NOMO-1 treated with DMSO at 0.1 percent for 48 hours (cell line): ENCODE results near the gene UBTF.
"Not testable (repeated sequence)": the region's sequence is repeated elsewhere in the genome, so short reads cannot be mapped to it uniquely, and the experiment has no call there.

Source experiments
- DNase-seq: peaks from one replicate; lab custom pipeline; 2025; ENCODE audit not compliant: unreplicated experiment; lab: John Stamatoyannopoulos, UW

Gene UBTF

DNA sequence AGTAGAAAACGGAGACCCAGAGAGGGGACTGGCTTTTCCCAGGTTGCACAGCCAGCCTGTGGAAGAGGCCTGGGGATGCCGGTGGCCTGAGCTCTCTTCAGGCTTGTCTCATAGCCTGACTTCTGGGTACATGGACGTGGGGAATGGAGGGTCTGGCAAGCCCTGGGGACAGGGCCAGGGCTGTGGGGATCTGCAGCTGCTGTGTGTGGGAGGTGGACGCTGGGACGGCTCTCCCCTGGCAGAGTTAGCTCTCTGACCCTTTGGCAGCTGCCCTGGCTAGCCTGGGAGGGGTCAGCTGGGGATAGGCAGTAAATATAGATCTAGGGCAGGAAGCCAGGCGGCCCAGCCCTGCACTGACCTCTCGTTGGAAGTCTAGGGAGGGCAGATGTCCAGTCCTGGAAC, 28.0 kb upstream of the UBTF start:
- DNase-seq = no peak

DNA sequence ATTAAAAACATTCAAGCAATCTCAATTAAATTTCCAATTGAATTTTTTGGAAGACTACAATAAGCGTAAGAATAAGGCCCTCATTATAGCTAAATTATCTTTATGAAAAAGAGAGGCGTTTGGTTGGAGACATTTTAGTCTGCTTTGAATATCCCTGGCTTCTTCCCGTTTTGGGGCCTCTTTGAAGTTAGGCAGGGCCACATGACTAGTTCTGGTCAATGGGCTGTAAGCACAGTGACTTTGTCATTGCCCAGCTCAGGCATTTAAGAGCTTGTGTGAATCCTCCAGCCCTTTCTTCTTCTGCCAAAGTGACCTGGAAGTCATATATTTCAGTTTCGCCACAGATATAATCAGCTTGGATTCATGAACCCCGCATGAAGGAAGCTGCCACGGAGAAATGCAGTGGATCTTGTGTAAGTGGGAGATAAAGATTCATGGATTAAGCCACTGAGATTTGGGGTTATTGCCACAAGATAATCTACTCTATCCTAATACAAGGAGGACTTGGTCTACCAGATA, 21.7 kb upstream of the UBTF start:
- DNase-seq = peak; percentile 85

DNA sequence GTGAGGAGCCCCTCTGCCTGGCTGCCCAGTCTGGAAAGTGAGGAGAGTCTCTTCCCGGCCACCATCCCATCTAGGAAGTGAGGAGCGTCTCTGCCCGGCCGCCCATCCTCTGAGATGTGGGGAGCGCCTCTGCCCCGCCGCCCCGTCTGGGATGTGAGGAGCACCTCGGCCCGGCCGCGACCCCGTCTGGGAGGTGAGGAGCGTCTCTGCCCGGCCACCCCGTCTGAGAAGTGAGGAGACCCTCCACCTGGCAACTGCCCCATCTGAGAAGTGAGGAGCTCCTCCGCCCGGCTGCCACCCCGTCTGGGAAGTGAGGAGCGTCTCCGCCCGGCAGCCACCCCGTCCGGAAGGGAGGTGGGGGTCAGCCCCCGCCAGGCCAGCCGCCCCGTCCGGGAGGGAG, 18.4 kb upstream of the UBTF start:
- not testable (repeated sequence) for DNase-seq

DNA sequence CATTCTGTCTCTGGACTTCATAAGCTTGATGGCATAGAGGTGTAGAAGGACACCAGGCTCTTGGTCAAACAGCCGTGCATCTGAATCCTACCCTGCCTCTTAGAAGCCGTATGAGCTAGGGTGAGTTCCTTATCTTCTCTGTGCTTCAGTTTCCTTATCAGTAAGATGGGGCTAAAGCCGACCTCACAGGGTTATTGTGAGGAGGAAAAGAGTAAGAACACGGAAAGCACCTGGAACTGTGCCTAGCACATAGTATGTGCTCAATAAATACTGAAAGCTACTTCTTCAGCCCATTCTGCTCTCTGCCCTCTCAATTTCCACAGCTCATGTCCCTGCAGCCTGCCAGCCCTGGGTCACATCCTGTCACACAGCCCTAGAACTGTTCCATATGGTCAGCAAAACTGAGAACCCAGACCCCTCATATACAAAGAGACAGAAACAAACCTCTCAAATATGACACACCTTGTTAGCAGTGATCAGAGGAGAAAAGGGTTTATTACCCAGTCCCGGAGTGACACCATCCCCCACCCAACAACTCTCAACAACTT, 17.0 kb upstream of the UBTF start:
- no peak for DNase-seq

DNA sequence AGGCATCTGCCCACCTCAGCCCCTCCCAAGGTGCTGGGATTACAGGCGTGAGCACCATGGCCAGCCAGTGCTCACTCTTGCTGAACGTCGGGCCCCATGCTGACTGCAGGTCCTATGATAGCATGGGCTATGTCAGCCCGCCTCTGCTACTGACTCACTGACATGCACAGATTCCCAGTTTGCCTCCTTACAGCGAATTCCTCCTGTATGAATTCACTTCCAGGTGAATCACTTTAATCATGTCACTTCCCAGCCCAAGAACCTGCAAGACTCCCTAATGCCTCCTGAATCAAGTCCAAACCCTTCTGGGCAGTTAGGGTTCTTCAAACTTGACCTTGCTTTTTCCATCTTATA, 16.1 kb upstream of the UBTF start:
- DNase-seq = no peak

DNA sequence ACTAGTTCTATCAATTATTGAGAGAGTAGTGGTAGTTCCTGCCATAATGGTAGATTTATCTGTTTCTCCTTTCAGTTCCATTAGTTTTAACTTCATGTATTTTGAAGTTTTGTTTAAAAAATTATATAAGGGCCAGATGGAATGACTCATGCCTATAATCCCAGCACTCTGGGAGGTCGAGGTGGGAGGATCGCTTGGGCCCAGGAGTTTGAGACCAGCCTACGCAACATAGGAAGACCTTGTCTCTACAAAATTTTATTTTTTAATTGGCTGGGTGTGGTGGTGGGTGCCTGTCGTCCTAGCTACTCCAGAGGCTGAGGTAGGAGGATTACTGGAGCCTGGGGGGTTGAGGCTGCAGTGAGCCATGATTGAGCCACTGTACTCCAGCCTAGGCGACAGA, 14.1 kb upstream of the UBTF start:
- DNase-seq = no peak

DNA sequence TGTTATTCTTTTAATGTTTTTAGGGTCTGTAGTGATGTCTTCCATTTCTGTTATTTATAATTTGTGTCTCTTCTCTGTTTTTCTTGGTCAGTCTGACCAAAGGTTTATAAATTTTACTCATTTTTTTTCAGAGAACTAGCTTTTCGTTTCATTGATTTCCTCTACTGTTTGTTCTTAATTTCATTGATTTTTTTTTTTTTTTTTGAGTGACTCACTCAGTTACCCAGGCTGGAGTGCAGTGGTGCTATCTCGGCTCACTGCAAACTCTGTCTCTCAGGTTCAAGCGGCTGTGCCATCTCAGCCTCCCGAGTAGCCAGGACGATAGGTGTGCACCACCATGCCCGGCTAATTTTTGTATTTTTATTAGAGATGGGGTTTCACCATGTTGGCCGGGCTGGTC, 12.6 kb upstream of the UBTF start:
- no peak for DNase-seq

- DNase-seq = no peak
These were observed 10.7 kb upstream of the UBTF start for GRCh38 chr17:44230140-44230539.

DNA sequence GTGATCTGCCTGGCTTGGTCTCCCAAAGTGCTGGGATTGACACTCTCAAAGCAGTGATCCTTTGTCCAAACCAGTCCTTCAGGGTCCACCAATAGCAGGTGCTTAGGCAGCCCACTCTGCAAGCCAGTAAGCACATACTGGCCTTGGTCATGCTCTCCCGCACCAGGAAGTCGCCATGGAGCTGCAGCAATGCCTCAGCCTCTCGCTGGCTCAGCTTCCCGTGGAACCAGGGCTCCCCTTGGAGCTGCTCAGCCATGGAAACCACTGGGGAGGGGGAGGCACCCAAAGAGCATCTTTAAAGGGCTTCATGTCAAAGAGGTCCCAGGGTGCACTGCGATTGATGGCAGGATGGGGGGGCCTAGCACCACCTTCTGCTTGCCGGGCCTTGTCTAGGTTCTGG, 9.6 kb upstream of the UBTF start:
- no peak for DNase-seq

- no peak for DNase-seq
These were observed 4.1 kb upstream of the UBTF start for GRCh38 chr17:44223541-44224071.

DNA sequence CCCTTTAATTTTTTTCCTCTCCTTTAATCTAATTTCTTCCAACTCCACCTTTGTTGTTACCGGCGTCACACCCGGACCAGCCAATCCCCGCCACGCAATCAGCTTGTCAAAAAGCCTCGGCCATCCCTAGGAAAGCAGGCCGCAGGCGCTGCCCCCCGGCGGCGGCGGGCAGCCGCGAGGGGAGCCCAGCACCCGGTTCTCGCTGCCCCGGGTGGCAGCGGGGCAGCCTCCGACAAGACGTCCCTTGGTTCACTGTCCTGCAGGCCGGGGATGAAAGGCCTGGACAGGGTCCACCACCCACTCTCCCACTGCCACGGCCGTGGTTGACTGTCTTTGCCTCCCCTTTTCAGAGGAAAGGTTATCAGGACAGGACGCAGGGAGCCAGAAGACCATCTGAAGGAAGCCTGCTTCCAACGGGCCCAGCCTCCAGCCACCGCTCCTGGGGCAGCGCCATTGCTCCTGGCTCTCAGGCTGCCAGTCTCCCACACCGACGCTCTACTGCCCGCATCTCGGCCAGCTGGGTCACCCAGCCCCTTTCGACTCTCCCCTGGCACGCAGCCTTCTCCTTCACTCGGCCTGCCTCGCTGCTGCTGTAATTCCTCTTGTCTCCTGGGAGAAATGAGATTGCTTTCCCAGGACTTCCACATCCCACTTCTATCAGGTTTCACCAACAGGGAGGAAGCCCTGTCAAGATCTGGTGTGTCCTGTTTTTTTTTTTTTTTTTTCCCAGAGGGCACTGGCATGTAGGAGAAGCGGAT, 2.8 kb upstream of the UBTF start:
- peak; percentile 67 for DNase-seq

- DNase-seq = no peak
These were observed 2.3 kb upstream of the UBTF start for GRCh38 chr17:44221862-44222111.

DNA sequence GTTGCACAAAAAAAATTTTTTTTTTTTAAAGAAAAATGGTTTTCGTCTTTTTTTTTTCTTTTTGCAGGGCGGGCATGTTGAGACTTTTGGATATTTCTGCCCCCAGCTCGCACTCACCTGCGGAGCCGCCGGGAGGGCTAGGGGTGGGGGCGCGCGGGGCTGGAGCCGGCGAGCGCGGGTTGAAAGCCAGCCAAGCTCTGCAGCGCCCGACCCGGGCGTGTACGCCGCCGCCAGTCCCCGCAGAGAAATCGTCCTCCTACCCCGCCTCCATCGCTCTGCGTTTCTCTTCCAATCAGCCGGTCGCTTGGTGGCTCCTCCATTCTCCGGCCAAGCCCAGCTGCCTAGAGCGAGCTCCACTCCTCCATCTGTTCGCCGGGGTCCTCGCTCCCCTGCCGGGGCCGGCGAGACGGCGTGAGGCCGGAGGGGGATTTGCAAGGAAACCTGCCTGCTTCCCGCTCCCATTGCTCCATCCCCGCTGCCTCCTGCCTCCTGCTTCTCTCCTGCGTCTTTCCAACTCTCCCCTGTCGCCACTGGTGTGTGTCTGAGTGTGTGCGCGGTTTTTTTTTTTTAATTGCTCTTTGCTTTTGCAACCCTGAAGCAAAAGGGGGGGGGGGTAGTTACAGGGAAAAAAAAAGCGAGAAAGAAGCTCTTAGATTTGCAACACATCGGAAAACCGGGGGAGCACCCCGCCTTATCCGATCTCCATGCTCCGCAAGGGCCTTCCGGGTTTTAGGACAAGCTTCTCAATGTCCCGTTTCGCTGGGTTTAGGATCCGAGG, 1.8 kb upstream of the UBTF start:
- peak; percentile 65 for DNase-seq

GRCh38 chr17:44220213-44221083, 973 bp upstream of the UBTF start:
- DNase-seq = peak; percentile 43

DNA sequence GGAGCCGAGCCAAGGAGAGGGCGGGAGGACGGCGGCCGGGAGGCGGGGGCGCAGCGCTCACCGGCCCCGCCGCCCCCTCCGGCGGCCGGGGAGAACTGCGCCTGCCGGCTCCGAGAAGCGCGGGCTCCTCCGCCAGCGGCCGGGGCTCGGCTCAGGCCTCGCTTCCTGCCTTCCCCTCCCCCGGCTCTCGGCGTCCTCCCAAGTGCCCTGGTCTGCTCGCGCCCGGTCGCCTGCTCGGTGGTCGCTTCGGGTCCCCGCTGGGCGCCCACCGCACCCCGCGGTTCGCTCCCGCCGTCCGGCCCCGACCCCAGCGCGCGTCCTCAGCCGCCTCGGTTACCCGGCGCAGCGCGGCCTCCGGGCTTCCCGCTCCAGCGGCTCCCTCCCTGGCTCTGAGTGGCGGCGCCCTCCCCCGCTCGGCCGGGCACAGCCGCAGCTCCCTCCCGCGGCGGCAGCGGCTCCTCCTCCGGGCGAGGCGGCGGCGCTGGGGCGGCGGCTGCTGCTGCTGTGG, 313 bp downstream of the UBTF start:
- peak; percentile 52 for DNase-seq

- DNase-seq = peak; percentile 81
These were observed 949 bp downstream of the UBTF start for GRCh38 chr17:44218344-44219107.

- no peak for DNase-seq
These were observed 1.6 kb downstream of the UBTF start for GRCh38 chr17:44217738-44218343.

DNA sequence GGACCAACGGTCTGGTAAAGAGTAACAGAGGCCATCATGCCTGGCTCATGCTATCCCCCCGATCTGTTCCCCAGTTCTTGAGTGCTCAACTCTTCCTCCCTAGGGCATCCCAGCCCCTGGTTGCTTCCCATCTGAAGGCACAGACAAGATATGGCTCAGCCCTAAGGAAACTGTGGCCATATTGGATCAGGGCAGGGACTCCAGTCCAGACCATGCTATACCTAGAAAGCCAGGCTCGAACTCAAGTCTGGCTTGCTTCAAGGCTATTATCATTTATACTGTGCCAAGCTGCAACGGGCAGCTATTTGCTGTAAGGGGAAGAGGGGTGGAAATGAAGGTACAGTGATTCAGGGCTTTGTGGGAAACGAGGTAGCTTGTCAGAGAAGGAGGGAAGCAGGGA, 2.8 kb downstream of the UBTF start:
- DNase-seq = no peak

- peak; percentile 22 for DNase-seq
These were observed 3.3 kb downstream of the UBTF start for GRCh38 chr17:44216173-44216572.

- DNase-seq = no peak
These were observed 4.6 kb downstream of the UBTF start for GRCh38 chr17:44214896-44215295.
